Epithelial cell of esophagus (primary cell): ENCODE measurements around the gene CLDN18.

ENCODE experiments used
- DNase-seq: peaks from one replicate; pipeline ENCODE4 v3.0.0; 2010; ENCODE audit warnings: low read depth
- H3K4me3 ChIP-seq: 2 replicates; pipeline ENCODE4 v1.5.1; 2011; ENCODE audit warnings: mild to moderate bottlenecking, low read length, control low read depth
- CTCF ChIP-seq: IDR thresholded peaks from 2 replicates; pipeline ENCODE4 v1.5.1; 2011; ENCODE audit warnings: low read depth, mild to moderate bottlenecking, low read length, control low read depth, inconsistent platforms; ENCODE audit not compliant: insufficient read depth; ENCODE audit errors: missing control alignments

Gene CLDN18

GRCh38 chr3:138060792-138061191, 50.8 kb downstream of the CLDN18 start:
- DNase-seq, result no peak
- H3K4me3 ChIP-seq, result no peak overlapping the region
- TF ChIP-seq CTCF, result no peak

- no peak overlapping the region for H3K4me3 ChIP-seq
- TF ChIP-seq CTCF, result no peak
- no peak for DNase-seq
Observed at GRCh38 chr3:138062037-138062436, 52.1 kb downstream of the CLDN18 start.

- DNase-seq, result no peak
- H3K4me3 ChIP-seq, result no peak overlapping the region
- no peak for TF ChIP-seq CTCF
Observed at GRCh38 chr3:138062626-138063025, 52.7 kb downstream of the CLDN18 start.

- no peak for DNase-seq
- no peak for TF ChIP-seq CTCF
Observed at GRCh38 chr3:138063416-138063815, 53.5 kb downstream of the CLDN18 start.

GRCh38 chr3:138065949-138066348, 56.0 kb downstream of the CLDN18 start:
- no peak overlapping the region for H3K4me3 ChIP-seq
- TF ChIP-seq CTCF, result no peak
- no peak for DNase-seq

More at GRCh38 chr3:138063416-138063815, 53.5 kb downstream of the CLDN18 start:
- no peak overlapping the region for H3K4me3 ChIP-seq

GRCh38 chr3:138066383-138066782, 56.4 kb downstream of the CLDN18 start:
- no peak for DNase-seq
- no peak for TF ChIP-seq CTCF
- H3K4me3 ChIP-seq, result no peak overlapping the region

- DNase-seq, result no peak
- no peak overlapping the region for H3K4me3 ChIP-seq
- no peak for TF ChIP-seq CTCF
Observed at GRCh38 chr3:138066972-138067371, 57.0 kb downstream of the CLDN18 start.
